ENCODE results near the gene KAT2A.

DNA sequence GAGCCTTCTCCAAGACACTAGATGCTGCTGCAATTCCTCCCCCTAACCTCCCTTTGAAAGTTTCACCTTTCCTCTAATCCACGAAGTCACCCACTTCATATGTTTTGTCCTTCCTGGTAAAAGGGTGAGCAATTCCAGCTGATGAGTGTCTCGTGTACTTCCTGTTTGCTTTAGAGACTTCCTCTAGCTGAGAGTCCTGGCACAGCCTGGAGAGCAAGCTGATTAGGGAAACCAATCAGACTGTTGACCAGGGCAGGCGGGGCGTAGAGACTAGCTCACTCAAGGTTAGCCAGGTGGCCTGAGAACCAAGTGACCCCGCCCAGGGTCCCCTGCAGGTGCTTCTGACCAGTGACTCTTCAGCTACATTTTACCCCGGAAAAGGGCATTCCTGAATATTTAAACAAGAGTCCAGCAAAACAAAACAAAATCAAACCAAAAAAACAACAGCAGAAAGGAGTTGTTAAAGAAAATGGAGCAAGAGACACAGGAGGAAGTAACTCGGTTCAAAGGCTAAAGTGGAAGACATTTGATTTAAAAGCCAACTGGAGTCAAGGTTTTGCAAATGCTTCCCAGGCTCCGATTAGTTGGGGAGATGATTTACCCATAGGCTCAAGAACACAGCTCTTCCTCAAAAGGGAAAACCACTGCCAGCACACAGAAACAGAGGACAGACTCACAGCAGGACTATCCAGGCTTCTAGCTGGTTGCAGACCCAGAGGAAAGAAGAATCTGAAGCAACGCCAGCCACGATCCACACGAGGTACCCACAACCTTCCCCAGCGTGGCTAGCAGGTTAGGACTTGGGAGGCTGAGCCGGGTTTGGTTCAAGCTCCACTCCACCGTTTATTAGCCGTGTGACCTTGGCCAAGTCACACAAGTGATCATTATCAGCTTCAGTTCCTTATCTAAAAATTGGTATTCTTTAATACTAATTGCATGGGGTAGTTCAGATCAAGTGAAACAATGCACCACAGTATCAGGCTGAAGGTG lies 14.8 kb upstream of the KAT2A start:
- no peak for TF ChIP-seq CTCF (IDR thresholded peaks at IDR 0.05)
- peak in 1 of 2 donors; percentile 43 for TF ChIP-seq POLR2A (IDR thresholded peaks at IDR 0.05)

Measured in adrenal gland (tissue), 5 donors.